NCI-H2029 treated with DMSO at 0.1 percent for 48 hours (cell line): Measurements from ENCODE around the gene CELF2.

Experiments used
- DNase-seq: peaks from one replicate; lab custom pipeline; 2025; lab: John Stamatoyannopoulos, UW

CELF2 gene

DNA sequence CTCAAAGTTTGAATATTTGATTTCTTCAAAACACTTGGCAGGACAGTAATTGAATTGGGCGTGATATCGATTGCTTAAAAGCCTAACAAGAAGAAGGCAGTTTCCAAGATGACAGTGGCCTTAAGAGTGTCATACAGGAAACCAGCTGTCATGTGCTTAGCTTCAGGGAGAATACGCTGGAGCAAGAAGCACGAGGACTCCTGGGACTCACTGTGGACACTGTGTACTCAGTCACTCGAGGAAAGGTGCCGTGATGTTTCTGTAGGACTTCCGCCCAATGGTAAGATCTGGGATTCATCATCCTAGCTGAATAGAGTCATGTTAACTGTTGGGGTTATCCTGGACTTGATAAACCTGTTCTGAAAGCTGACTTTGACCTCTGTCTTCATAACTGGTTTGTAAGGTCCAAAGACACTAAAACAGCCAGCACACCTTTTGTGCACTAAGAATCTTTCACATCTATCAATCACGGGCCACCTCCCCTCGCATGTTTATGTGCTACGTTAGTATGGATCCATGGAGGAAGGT is 113.5 kb downstream of the CELF2 start:
- DNase-seq: no peak

DNA sequence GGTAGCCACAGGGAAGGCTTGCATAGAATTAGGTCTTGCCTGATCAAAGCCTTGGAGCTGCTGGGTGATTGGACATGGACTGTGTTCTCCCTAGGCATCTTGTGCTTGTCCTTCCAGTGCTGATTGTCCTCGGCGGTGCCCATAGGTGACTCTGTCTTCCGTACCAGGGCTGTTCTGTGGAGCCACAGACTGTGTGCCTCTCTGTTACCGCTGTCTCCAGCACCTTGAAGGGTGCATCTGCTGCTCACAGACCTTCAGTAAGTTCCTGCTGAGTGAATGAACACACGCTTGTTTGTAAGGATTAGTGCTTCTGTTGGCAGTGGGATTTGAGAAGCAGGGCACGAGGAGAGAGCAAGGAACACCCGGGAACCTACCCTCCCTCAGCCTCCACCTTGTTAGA is 116.7 kb downstream of the CELF2 start:
- no peak for DNase-seq

DNA sequence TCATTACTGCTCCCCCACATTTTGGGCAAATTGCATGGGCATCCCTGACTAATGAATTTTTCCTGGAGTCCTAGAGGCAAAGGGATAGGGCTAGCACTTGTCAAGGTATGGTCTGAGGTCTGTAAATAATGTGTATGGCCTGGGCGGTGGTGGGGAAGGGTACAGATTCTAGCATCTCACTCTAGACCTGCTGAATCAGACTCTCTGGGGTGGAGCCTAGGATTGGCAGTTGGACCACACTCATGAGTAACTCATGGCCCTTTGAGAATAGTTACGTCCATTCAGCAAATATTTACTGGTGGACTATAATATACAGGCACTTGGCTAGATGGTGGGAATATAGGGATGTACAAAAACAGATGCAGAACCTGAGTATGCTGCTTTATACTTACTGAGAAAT is 118.0 kb downstream of the CELF2 start:
- no peak for DNase-seq

DNA sequence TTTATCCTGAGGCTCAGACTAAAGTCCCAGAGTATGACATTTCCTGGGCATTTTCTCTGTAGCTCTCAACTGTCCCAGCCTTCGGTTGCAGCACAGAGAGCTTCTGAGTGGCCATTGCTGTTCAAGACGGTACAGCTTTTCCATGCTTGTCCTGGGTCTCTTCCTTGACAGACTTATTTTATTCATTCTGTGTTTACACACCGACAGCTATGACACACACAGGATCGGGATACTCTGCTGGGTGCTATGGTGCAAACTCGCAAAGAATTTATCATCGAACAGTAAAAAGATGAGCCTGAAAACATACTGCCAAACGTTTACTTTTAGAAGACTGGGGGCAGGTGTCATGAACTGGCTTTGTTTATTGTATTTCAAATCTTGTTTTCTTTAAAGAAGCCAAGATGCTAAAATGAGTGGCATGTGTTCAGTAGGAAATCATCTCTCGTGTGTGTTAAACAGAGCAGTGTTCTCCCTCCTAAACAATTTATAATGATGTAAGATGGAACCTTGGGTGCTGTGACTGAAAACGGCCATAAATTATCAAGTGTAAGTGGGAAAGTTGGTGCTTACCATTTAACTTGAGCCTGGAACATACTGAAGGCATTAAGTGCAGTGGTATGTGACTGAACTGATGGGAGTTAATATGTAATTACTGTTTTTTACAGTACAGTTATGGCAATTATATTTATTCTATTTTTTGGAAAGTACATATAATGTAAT is 120.8 kb downstream of the CELF2 start:
- DNase-seq: no peak

DNA sequence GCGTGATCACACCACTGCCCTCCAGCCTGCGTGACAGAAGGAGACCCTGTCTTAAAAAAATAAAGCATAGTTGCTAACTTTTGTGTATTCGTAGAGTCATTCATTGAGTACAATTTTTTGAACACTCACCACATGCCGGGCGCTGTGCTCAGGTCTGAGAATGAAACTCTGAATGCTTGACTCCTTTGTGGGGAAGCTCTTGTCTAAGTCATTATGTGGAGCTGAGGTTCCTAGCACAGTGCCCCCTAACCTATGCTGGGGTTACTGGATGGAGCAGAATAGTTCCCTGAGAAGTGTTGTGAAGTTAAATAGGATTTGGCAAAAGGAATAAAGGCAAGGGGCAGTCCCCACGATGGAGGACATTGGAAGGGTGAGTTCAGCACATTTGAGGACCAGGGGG is 123.3 kb downstream of the CELF2 start:
- DNase-seq: no peak

DNA sequence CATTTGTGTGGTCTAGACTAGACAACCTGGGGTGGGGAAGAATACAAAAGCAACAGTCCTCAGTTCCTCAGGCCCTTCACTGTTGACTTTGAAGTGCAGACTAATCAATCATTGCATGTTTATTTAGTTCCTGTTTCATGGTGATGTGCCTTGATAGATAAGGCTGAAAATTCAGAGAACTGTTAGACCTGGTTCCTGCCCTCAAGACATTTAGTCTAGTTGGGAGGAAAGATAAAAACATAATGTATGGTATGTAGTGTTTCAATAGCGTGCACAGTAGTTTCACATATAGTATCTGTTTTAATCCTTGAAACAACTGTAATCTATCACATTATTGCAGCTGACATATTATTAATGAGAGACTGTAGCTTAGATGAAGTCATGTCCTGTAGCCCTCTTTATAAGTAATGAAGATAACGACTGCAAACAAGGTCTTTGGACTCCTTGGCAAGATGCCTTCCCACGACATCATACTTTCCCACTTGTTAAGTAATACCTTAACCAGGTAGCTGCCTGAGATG is 124.0 kb downstream of the CELF2 start:
- no peak for DNase-seq

DNA sequence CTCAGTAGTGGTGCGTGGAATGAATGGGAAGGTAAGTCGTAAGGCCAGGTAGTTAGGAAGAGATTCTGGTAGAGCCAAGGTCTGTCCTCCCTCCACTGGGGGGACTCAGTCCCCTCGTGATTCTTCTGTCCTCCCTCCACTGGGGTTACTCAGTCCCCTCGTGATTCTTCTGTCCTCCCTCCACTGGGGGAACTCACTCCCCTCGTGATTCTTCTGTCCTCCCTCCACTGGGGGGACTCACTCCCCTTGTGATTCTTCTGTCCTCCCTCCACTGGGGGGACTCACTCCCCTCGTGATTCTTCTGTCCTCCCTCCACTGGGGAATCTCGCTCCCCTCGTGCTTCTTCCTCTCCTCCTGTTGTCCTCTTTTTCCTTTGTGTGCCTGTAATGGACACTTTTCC is 125.1 kb downstream of the CELF2 start:
- no peak for DNase-seq

DNA sequence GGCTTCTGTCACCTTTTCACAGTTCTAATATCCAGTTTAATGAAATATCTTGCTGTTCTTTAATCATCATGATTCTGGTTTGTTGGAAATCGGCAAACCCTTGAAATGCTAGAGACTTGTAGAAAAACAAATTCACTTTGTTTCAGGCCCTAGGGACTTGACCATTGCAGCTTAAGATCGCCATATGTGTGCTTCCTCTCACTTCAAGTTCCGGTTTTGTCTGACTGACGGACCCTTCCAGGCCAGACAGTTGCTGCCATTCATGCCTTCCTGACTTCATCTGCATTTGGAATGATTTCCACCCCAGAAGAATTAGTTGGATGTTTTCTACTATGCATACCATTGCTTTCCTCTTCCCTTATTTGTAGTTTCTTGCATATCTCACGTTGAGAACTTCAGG is 125.6 kb downstream of the CELF2 start:
- DNase-seq: no peak

DNA sequence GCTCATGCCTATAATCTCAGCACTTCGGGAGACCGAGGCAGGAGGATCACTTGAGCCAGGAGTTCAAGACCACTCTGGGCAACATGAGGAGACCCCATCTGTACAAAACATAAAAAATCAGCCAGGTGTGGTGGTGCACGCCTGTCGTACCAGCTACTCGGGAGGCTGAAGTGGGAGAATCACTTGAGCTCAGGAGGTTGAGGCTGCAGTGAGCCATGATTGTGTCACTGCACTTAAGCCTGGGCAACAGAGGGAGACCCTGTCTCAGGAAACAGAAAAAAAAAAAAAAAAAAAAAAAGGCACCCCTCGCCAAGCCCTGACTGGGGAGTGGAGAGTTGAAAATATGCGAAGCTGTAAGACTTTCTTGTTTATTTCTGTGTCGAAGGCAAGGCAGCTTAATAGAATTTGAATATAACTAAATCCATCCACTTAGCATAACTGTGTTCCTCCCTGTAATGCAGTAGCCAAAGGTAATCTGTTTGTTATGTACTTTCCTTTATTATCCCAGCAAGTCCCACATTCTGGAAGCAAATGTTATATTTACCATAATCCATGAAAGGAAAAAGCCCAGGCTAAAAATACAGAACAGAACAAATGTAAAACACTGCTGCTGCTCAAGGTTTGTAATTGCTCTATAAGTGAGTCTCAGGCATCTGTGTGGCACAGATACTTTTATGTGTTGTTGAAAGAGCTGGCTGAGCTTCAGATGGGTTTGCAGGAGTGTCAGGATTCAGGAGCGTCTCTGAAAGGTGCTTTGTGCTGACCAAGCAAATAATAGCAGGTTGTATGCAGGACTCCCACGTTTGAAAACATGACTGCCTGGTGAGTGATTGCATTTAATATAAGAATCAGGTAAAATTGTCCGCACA is 127.2 kb downstream of the CELF2 start:
- DNase-seq: no peak

DNA sequence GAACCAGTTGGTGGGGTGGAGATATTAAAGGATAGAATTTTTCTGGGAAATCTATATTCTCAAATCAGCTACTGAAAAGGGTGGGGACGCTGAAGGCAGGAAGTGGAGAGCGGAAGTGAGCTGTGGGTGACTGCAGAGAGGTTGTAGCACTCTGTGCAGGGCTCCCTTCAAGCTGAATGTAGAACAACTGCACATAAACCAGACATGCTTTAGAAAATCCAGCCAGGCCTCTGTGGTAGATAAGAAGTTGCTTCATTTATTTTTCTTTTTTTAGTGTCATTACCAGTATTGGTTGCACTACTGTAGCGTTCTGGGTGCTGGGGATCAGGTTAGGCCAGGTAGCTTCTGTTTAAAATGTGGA is 127.8 kb downstream of the CELF2 start:
- DNase-seq: no peak

DNA sequence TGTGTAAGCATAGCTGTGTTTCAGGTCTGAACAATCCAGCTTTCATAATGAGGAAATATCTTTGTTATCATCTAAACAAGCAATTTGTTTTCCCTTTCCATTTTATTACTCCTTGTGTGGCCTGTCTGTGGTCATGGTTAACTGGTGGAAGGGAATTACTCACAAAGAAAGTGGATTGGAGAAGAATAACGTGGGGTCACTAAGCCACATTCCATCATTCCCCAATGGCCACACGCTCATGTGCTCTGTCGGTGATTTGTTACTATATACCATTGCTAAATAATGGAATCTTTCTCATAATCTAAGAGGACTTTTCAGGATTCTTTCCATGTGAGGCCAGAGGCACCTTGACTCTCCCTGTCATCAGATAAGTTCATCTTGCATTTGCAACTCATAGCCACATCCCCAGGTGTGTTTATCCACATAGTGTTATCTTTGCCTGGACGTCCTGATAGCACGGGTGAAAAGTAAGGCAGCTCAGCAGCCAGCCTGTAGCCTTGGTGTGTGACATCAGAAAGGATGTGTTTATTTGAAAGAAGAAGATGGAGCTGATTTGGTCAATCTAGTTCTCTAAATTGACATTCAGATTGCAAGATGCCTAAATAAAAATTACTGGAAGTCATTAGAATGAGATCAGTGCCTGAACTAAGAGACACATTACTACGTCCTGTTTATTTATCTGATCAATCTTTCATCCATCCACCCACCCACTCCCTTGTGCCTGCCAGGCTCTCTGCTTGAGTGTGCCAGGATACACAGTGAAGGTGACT is 128.9 kb downstream of the CELF2 start:
- DNase-seq: no peak

DNA sequence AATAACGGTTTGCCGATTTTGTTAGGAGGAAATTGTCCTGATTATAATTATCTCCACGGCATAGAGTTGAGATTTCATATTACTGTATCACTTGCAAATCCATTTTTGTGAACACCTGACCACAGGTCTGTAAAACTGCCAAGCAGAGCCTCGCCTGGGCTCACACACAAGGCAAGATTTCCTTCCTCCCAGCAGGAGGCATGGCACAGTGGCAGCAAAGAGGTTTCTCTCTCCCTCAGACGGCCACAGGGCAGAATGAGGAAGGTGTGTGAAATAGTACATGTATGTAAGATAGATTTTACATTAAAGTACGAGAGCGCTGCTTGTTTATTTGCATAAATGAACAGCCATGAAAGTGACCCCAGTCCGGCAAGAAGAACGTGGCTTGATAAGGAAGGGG is 130.1 kb downstream of the CELF2 start:
- no peak for DNase-seq

DNA sequence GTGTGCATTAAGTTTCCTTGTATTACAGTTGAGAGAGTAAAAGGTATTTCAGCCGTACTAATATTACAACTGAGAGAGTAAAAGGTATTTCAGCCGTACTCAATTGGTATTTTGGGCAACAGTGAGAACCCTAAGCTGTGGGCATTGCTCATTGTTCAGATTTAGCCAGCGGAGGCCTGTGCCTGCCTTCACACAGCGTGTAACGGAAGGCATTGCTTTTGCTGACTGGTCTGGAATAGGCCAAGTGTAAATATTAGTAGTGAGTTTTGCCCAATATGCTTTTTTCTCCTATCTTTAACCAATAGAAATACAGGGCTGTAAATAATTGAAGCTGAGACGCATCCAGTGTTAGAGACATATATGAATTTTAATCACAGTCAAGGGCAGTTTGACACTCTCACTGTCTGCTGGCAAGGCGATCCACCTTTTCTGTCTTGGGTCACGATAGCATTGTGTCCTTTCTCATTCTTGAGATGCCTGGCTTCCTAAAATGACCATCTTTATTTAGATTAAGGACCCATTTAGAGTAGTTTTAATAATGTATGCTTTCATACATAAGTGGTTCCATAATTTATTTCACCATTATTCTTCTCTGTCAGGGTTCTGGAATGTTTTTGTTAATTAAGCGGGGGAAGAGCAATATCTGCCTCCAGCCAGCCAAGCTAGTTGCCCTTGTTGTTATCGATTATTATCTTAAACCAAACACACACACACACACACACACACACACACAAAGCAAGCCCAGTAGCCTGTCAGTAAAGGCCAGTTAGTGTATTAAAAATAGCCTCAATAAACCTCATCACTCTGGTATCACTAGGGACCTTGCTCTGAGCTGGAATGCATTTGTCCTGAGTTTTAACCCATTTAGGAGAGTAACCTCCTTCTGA is 130.7 kb downstream of the CELF2 start:
- no peak for DNase-seq

DNA sequence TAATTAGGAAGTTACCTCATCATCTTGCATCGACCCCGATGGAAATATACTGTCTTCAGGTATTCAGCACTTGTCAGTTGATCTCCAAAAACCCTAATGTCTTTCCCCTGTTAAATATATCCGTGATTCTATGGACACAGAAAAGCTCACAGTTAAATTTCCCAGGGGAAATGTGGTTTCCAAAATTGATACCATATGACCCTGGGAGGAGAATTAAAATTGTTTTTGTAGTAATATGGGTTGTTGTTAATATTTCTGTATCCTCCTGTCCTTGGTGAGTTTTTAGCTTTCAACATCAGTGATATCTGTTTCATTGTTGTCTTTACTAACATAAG is 132.1 kb downstream of the CELF2 start:
- no peak for DNase-seq

DNA sequence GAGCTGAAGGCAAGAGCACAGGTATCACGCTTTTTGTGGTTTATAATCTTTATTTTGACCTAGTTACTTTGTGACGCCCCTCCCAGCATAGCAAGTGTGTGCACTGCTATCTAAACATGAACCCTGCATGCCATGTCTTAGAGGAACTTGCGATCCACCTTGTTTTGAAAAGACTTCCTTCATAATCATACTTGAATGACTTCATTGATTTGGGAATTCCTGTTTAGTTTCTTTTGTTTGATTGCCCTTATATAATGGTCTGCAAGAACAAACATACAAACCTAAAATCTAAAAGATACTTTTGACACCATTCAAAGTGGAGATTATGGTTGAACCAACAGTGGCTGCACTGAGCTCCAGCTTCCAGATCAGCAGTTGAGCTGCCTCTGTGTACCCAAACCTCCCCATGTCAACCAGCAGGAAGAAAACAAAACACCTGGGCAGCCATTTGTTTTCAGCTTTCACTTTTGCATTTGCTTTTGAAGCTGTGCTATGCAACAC is 132.6 kb downstream of the CELF2 start:
- DNase-seq: no peak

DNA sequence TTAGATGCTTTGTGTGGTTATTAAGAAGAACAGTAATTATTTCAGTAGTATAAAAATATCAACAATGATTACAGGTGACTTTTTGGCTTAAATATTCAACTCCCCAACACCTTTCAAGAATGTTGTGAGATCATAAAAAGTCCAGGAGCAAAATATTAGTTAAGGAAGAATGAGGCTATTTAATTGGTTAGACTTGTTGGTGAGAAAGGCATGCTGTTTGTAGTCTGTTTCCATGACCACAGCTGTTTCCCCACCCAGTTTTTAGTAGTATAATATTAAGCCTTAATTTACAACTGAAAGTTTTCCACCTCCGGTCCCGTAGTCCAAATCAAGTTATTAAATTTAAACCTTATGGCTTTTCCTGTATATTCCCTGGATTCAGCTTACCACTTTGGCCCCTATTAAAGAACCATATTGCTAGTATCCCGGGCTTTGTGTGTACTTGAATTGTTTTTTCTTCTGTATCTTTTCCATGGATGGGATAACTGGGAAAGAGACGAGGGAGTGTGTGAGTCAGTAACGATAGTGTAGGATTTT is 133.3 kb downstream of the CELF2 start:
- DNase-seq: no peak

DNA sequence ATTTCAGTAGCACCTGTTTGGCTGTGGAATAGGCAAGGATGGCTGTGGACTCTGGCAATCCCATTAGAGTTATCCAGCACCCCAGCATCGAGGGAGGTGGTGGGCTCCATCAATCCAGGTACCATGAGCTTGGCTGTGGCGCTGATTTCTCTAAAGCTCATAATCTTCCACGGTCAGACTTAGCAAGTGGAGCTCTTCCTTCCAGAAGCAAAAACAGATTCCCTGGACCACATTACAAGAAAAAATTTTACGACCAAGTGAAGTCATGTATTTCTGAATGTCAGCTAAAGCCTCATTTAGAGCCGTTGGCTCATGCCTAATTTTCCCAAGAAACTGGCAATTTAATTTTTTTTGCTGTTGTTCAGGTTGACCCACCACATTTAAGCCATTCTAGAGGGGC is 135.1 kb downstream of the CELF2 start:
- no peak for DNase-seq

DNA sequence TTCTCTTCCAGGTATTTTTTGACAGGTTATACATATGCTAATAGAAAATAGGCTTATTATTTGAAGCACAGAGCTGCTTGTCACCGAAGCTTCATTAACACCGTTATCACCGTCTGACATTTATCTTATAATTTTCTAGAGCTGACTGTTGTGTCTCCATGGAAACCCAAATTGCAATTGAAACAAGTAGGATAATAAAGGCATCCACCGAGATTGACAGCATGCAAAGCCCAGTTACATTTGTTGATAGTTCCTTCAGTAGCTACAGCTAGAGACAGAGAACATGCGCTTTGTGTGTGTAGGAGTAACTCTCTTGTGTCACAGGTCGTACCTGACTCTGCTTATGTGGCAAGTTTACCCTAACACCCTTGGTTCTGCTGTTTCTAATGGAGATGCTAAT is 135.6 kb downstream of the CELF2 start:
- no peak for DNase-seq

DNA sequence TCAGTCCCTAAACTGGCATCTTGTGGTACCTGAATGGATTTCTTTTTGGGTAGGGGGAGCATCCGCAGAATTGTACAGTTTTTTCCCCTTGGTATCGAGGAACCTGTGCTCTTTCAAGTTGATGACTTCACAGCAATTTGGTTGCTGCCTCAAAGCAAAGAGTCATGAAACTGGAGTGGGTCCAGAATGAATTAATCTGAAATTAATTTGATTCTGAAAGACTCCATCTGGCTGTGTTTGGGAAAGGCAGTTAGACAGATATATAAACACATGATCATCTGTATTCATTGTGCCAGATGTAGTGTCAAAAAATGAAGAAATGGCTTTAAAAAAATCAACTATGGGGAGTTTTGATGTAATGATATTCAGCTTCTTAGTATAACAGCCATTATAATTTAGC is 136.1 kb downstream of the CELF2 start:
- DNase-seq: no peak

DNA sequence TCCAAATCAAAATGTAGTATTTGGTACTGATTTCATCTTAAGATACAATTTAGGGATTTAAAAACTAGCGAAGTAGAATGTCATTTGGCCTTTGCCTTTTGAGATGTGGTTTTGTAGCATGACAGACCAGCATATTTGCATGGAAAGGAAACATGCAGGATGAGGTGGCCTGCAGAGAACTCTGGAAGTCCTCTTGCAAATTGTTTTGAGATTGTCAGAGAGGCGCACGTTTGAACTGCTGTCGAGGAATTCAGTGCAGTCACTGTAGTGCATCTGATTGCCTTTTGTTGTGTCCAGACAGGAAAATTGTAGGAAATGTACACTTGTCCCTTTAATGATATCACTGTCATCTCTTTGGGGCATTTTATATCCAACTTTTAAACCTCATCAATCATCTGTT is 136.7 kb downstream of the CELF2 start:
- DNase-seq: no peak

DNA sequence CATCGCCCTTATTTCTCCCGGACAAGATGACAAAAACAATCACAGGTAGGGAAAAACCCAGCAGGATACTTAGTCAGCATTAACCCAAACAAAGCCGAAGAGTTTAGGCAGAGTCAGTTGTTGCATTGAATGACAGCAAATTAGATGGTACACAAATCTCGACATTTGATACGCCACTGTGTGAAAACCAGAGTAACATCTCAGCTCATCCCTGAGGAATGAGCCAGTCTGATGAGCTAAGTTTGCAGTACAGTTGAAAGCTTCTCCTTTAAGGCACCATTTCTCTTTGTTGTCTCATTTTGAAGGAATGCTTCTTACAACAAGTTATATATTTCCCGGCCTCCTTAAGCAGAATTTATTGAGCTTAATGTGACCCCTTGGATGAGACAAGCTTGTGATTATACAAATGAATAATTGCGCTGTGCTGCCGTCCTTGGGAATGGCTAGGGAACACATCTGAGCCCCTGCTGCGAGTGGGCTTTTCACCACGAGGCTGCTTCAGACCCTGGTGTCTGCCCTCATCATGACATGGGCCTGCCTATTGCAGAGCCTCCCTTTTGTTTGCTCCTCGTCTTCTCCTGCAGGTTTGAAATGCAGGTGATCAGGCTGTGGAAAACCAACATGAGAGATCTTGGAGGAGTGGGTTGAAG is 137.3 kb downstream of the CELF2 start:
- DNase-seq: no peak
